H9 (cell line): ENCODE results near the gene CDH22. TPM values are rescaled to one million over a fixed set of nuclear protein-coding genes. Genes with fewer than 3 reads are reported as not detected.

Experiments
- DNase-seq: peaks from one replicate; pipeline ENCODE4 v3.0.0-alpha.2; 2017
- H2AFZ ChIP-seq: one replicate; pipeline ENCODE4 v1.6.1; 2013; ENCODE audit warnings: mild to moderate bottlenecking, low read length, control low read depth, moderate library complexity
- H2AK5ac ChIP-seq: 2 replicates; pipeline ENCODE4 v1.6.1; 2013; ENCODE audit warnings: low read length, control low read depth, mixed read lengths; ENCODE audit not compliant: insufficient read length
- H2BK120ac ChIP-seq: one replicate; pipeline ENCODE4 v1.6.1; 2013; ENCODE audit warnings: low read depth, mild to moderate bottlenecking, low read length, control low read depth, inconsistent platforms; ENCODE audit not compliant: poor library complexity, severe bottlenecking
- H2BK12ac ChIP-seq: 2 replicates; pipeline ENCODE4 v1.6.1; 2013; ENCODE audit warnings: low read length, control low read depth, mixed read lengths, low read depth; ENCODE audit not compliant: insufficient read length
- H2BK15ac ChIP-seq: 2 replicates; pipeline ENCODE4 v1.6.1; 2013; ENCODE audit warnings: low read depth, low read length, control low read depth
- H2BK20ac ChIP-seq: one replicate; pipeline ENCODE4 v1.6.1; 2013; ENCODE audit warnings: low read depth, mild to moderate bottlenecking, low read length, control low read depth, inconsistent platforms; ENCODE audit not compliant: poor library complexity, severe bottlenecking
- H2BK5ac ChIP-seq: 2 replicates; pipeline ENCODE4 v1.6.1; 2013; ENCODE audit warnings: low read length, control low read depth, mixed read lengths; ENCODE audit not compliant: insufficient read length
- H3K14ac ChIP-seq: 2 replicates; pipeline ENCODE4 v1.6.1; 2013; ENCODE audit warnings: low read length, control low read depth; ENCODE audit not compliant: insufficient read depth
- H3K18ac ChIP-seq: 2 replicates; pipeline ENCODE4 v1.6.1; 2013; ENCODE audit warnings: low read depth, mild to moderate bottlenecking, mixed read lengths, low read length, control low read depth; ENCODE audit not compliant: insufficient read length
- H3K23ac ChIP-seq: 2 replicates; pipeline ENCODE4 v1.6.1; 2013; ENCODE audit warnings: low read length, control low read depth, mixed read lengths, low read depth; ENCODE audit not compliant: insufficient read length
- H3K23me2 ChIP-seq: 2 replicates; pipeline ENCODE4 v1.6.1; 2013; ENCODE audit warnings: low read depth, mild to moderate bottlenecking, mixed read lengths, low read length, control low read depth; ENCODE audit not compliant: insufficient read length, poor library complexity, severe bottlenecking
- H3K27ac ChIP-seq: 2 replicates; pipeline ENCODE4 v1.5.1; 2013; ENCODE audit warnings: low read length, control low read depth, mixed read lengths, low read depth; ENCODE audit not compliant: insufficient read length
- H3K27me3 ChIP-seq: 2 replicates; pipeline ENCODE4 v1.6.1; 2013; ENCODE audit warnings: low read length, control low read depth, inconsistent platforms; ENCODE audit not compliant: insufficient read depth
- H3K4ac ChIP-seq: 2 replicates; pipeline ENCODE4 v1.6.1; 2013; ENCODE audit warnings: low read depth, mild to moderate bottlenecking, control low read depth, inconsistent platforms, low read length, moderate library complexity
- H3K4me1 ChIP-seq: 2 replicates; pipeline ENCODE4 v1.6.1; 2013; ENCODE audit warnings: low read length, control low read depth, inconsistent platforms; ENCODE audit not compliant: insufficient read depth
- H3K4me2 ChIP-seq: 2 replicates; pipeline ENCODE4 v1.6.1; 2013; ENCODE audit warnings: low read length, control low read depth, mixed read lengths; ENCODE audit not compliant: insufficient read length, insufficient read depth
- H3K56ac ChIP-seq: 2 replicates; pipeline ENCODE4 v1.6.1; 2013; ENCODE audit warnings: low read depth, mild to moderate bottlenecking, mixed read lengths, low read length, control low read depth; ENCODE audit not compliant: insufficient read length
- H3K79me1 ChIP-seq: 2 replicates; pipeline ENCODE4 v1.6.1; 2013; ENCODE audit warnings: low read depth, mild to moderate bottlenecking, moderate library complexity, low read length, control low read depth, inconsistent platforms; ENCODE audit not compliant: insufficient read depth, poor library complexity, severe bottlenecking
- H3K79me2 ChIP-seq: 2 replicates; pipeline ENCODE4 v1.6.1; 2013; ENCODE audit warnings: low read length, control low read depth, inconsistent platforms; ENCODE audit not compliant: insufficient read depth
- H3K9ac ChIP-seq: 2 replicates; pipeline ENCODE4 v1.6.1; 2013; ENCODE audit warnings: low read length, control low read depth, mixed read lengths; ENCODE audit not compliant: insufficient read length; ENCODE audit errors: extremely low read depth
- H3K9me3 ChIP-seq: one replicate; pipeline ENCODE4 v1.6.1; 2013; ENCODE audit warnings: low read depth, low read length, inconsistent platforms; ENCODE audit not compliant: control insufficient read depth
- H3T11ph ChIP-seq: one replicate; pipeline ENCODE4 v1.6.1; 2013; ENCODE audit warnings: mild to moderate bottlenecking, low read length, control low read depth, inconsistent platforms
- H4K20me1 ChIP-seq: one replicate; pipeline ENCODE4 v1.6.1; 2013; ENCODE audit not compliant: control insufficient read depth, insufficient read length, insufficient read depth
- H4K5ac ChIP-seq: 2 replicates; pipeline ENCODE4 v1.6.1; 2013; ENCODE audit warnings: low read depth, mild to moderate bottlenecking, mixed read lengths, low read length, control low read depth; ENCODE audit not compliant: insufficient read length
- H4K8ac ChIP-seq: replicated peaks from 2 replicates; pipeline ENCODE4 v1.6.1; 2013; ENCODE audit warnings: low read length, control low read depth, mixed read lengths, low read depth; ENCODE audit not compliant: insufficient read length
- H4K91ac ChIP-seq: 2 replicates; pipeline ENCODE4 v1.6.1; 2013; ENCODE audit warnings: low read depth, mild to moderate bottlenecking, moderate library complexity, mixed read lengths, low read length, control low read depth; ENCODE audit not compliant: insufficient read length
- H3K27ac Mint-ChIP-seq, 3 experiments: 2 replicates in 2 of 3; 3 replicates in 1 of 3; pipeline ENCODE4 v1.8.0; 2020 to 2021; ENCODE audit warnings: mixed read lengths in 3 of 3, mild to moderate bottlenecking in 1 of 3, moderate library complexity in 1 of 3
- H3K27me3 Mint-ChIP-seq: 2 replicates; pipeline ENCODE4 v1.8.0; 2021; ENCODE audit warnings: low read depth, mild to moderate bottlenecking, moderate library complexity, mixed read lengths
- H3K36me3 Mint-ChIP-seq, 3 experiments: 2 replicates in 2 of 3; 3 replicates in 1 of 3; pipeline ENCODE4 v1.8.0; 2020 to 2021; ENCODE audit warnings: low read depth in 3 of 3, mixed read lengths in 3 of 3; ENCODE audit not compliant: insufficient read depth in 1 of 3
- H3K4me1 Mint-ChIP-seq, 2 experiments: 2 replicates each; pipeline ENCODE4 v1.8.0; 2020; ENCODE audit warnings: mixed read lengths in 2 of 2
- H3K4me3 Mint-ChIP-seq, 2 experiments: 2 replicates in 1 of 2; 3 replicates in 1 of 2; pipeline ENCODE4 v1.8.0; 2020 to 2021; ENCODE audit warnings: mild to moderate bottlenecking in 2 of 2, mixed read lengths in 2 of 2, moderate library complexity in 1 of 2
- H3K9me3 Mint-ChIP-seq, 2 experiments: 2 replicates in 1 of 2; 3 replicates in 1 of 2; pipeline ENCODE4 v1.8.0; 2020; ENCODE audit warnings: mild to moderate bottlenecking in 2 of 2, mixed read lengths in 2 of 2, moderate library complexity in 1 of 2
- CTCF ChIP-seq: fragments of 200-600 bp; sonication (generic); conservative IDR thresholded peaks from 3 replicates; pipeline ENCODE4 v1.8.0; 2021; ENCODE audit warnings: antibody characterized with exemption, mild to moderate bottlenecking
- WGBS: extraction: QIAGEN DNeasy Blood & Tissue Kit; methylation state at CpG from one replicate; pipeline ENCODE4 v1.1.7; 2013; ENCODE audit warnings: missing lambda C conversion rate, low lambda C conversion rate, mixed read lengths; ENCODE audit not compliant: insufficient read length; ENCODE audit errors: extremely low coverage; 5-methylcytosine and 5-hydroxymethylcytosine counted together
- total RNA-seq: library from RNA; stranded (reverse); gene quantifications from 2 replicates; pipeline ENCODE4 v1.2.1, GENCODE V29; 2021

The CDH22 gene
- total RNA-seq, 1 experiment from 2014 or later, result not detected

GRCh38 chr20:46240881-46241280 is 67.4 kb downstream of the CDH22 start:
- Mint-ChIP-seq H3K36me3 (no peaks in the 10 kb centered on the region), H3K9me3 (no peaks in the 10 kb centered on the region), H3K4me1 (peaks cover 13 to 23% of the 10 kb centered on the region in 2 experiments), H3K27me3 (peaks cover 22% of the 10 kb centered on the region), H3K4me3 (no peak overlapping the region), H3K27ac (no peak overlapping the region; a peak in 1 of 7 replicates)
- Histone ChIP-seq H2BK120ac (no peak overlapping the region), H2BK15ac (no peak overlapping the region), H4K5ac (no peak overlapping the region), H3K9ac (no peak overlapping the region), H2BK12ac (no peak overlapping the region), H4K8ac (no peak overlapping the region), H4K91ac (no peak overlapping the region), H3K56ac (no peak overlapping the region), H3K18ac (no peak overlapping the region), H3K23me2 (no peaks in the 10 kb centered on the region), H4K20me1 (no peaks in the 10 kb centered on the region), H3T11ph (no peak overlapping the region), H2AK5ac (no peak overlapping the region), H3K79me1 (no peaks in the 10 kb centered on the region), H3K14ac (no peak overlapping the region), H2AFZ (no peak overlapping the region), H3K79me2 (no peaks in the 10 kb centered on the region), H3K4me2 (no peak overlapping the region), H3K4me1 (peaks cover 6% of the 10 kb centered on the region; the same call in 1 of the 2 replicates), H3K23ac (no peak overlapping the region), H3K4ac (no peak overlapping the region), H2BK5ac (no peak overlapping the region), H3K27ac (no peak overlapping the region), H3K9me3 (no peaks in the 10 kb centered on the region), H2BK20ac (no peak overlapping the region), H3K27me3 (no peaks in the 10 kb centered on the region; the same call in 1 of the 2 replicates)
- no peak for DNase-seq
- no CpG with 5 or more reads among the region's 22 CpGs for WGBS
- TF ChIP-seq CTCF, result no peak
